Mesangial cell (primary cell): Measurements from ENCODE around the gene LRRC38. TPM values are rescaled to one million over a fixed set of nuclear protein-coding genes. Genes with fewer than 3 reads are reported as not detected.

Source experiments
- total RNA-seq: library from RNA; depleted of rRNA; stranded (reverse); fragments of >200 nt; gene quantifications from 2 replicates; pipeline ENCODE4 v1.2.3, GENCODE V29; 2015

LRRC38 gene, protein sequence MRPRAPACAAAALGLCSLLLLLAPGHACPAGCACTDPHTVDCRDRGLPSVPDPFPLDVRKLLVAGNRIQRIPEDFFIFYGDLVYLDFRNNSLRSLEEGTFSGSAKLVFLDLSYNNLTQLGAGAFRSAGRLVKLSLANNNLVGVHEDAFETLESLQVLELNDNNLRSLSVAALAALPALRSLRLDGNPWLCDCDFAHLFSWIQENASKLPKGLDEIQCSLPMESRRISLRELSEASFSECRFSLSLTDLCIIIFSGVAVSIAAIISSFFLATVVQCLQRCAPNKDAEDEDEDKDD
- total RNA-seq: 0.33 TPM in 1 of 2 replicates, not detected in the other

DNA sequence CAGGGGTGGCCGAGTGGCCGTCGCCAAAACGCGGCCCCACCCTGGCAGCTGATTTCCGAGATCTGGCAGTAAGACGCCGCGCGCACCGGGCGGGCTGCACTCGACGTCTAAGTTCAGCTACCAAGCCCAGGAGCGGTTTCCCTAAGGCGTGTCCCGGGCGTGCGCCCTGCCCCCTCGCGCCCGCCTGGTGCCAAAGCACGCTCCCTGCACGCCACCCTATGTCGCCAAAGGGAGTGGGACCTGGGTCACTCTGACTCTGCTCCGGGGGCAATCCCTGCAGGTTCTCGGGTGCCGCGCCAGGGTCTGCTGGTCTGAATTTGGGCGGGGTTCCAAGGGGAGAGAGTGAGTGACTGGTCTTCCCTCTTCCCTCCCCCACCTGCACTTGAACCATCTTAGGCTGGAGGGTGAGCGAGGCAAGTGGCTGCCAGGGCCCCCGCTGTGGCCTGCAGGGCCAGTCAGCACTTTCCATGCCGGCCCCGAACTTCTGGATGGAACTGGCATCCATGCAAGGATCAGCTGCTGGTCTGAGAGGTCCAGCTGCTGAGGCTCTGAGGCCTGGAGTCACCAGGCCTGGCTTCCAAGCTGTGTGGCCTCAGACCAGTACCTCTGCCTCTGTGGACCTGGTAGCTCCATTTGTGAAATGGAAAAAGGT, at the start of gene LRRC38:
Gene LRRC38 (minus strand): TSS at position 109 of the 652 bp plus-strand sequence. CDS start 410 bp downstream, outside the sequence.

Other genes with a start within 250 kb of the LRRC38 start
- gene PRAMEF8, start 228.9 kb downstream of the LRRC38 start, total RNA-seq: not detected in 2 replicates
- not detected in 2 replicates for gene PRAMEF33, start 210.5 kb downstream of the LRRC38 start, total RNA-seq
- not detected in 2 replicates for gene PRAMEF15, start 198.4 kb downstream of the LRRC38 start, total RNA-seq
- not detected in 2 replicates for gene PRAMEF14, start 166.9 kb downstream of the LRRC38 start, total RNA-seq
- not detected in 2 replicates for gene PRAMEF19, start 142.1 kb downstream of the LRRC38 start, total RNA-seq
- gene PRAMEF17, start 124.4 kb downstream of the LRRC38 start, total RNA-seq: not detected in 2 replicates
- not detected in 2 replicates for gene PRAMEF20, start 103.6 kb downstream of the LRRC38 start, total RNA-seq
- gene PDPN, start 69.8 kb upstream of the LRRC38 start, total RNA-seq: 7.1 and 7.3 TPM in 2 replicates
- gene PRDM2, start 186.2 kb upstream of the LRRC38 start, total RNA-seq: 5.7 and 9.3 TPM in 2 replicates